ENCODE data around the gene ELL.
A peak's percentile ranks its signal among the peaks of the same experiment; 100 is the strongest.

ELL gene

DNA sequence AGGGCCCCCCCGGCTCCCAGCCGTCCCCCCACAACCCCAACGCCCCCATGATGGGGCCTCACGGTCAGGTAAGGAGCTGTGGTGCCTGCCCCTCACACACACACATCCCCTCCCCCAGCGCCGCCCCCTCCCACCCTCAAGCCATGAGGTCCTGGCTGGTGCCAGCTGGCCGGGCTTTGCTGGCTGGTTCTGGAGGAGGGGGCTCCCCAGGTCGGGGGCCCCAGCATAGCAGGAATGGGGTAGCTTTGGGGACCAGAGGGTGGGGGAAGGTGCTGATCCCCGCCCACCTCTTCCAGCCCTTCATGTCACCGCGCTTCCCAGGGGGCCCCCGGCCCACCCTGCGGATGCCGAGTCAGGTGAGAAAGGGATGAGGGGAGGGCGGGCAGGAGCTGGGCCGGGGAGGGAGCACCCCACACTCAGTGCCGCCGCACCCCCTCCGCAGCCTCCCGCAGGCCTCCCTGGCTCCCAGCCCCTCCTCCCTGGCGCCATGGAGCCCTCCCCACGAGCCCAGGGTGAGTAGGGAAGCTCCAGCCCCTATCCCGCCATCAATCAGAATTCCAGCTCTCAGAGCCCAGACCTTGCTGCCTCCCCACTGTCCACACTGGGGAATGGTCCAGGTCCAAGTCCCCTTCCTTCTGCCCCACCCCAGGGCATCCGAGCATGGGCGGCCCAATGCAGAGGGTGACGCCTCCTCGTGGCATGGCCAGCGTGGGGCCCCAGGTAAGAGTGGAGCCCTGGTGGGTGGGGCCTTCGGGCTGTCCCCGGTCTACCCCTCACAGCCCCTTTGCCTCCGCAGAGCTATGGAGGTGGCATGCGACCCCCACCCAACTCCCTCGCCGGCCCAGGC, 90.3 kb downstream of the ELL start:
- DNase-seq = no peak

DNA sequence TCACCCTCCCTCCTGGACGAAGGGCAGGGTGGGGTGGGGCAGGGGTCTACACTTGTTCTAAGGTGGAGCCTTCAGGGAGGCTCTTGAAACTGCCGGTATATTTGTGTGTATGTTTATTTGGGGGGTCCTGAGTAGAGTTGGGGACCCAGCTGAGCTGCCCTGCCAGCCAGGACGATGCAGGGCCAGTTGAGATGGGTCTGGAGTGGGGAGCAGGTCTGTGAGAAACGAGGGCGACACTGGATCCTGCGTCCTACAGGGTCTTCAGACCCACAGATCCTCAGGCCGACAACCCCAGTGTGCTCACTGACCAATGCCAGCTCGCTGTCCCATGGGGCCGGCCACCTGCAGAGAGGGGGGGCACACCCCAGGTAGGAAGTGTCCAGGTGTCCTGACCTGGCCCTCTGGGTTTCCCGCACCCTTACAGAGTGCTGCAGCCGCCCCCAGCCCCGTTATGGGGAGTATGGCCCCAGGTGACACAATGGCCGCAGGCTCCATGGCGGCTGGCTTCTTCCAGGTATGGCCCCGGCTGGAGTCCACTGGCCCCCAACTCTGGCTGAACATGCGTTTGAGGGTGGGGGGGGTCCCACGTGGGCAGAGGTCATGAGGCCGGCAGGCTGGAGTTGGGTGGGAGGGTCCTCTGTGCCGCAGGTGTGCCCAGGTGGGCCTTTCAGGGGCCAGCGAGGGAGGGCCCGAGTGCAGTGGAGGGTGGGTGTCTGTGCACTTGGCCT, 91.3 kb downstream of the ELL start:
- no peak for DNase-seq

- no peak for DNase-seq
Measured at GRCh38 chr19:18429717-18430416, 92.0 kb downstream of the ELL start.

DNA sequence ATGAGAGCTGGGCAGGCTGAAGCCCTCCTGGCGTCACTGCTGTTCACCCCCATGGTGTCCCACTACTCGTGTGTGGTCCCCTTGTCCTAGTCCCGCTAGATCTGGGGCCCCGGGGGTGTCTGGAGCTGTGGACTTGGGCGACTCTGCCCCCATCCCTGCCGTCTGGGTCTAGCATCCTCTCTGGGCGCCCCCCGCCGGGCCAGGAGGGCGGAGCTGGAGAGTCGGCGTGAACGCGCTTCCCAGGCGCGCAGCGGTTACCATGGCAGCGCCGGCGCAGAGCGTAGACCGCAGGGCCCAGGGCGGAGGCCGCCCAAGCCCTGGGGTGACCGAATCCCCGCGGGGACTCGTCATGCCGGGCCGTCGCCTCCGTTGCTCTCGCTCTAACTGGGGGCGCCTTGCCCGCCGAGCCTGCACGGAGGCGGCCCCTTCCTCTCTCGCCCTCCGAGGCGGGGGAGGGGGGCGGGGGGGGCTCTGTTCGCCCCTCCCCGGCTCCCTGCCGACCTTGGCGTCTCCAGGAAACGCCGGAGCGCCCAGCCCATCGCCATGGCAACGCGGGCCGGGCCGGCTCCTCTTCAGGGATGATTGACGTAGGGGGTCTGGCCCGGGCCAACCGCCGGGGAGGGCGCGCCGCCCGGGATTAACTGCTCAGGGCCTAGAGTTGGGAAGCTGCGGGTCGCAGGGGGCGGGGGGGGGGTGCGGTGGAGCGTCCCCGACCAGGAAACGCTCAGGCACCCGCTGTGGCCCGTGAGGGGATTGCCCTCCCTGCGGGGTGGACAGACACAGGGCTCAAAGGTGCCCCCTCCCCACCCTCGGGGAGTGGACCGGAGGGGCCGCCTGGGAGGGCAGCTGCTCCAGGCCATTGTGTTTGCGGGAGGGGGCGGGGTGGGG, 92.8 kb downstream of the ELL start:
- DNase-seq = peak; percentile 75 to 86 (median 78)

DNA sequence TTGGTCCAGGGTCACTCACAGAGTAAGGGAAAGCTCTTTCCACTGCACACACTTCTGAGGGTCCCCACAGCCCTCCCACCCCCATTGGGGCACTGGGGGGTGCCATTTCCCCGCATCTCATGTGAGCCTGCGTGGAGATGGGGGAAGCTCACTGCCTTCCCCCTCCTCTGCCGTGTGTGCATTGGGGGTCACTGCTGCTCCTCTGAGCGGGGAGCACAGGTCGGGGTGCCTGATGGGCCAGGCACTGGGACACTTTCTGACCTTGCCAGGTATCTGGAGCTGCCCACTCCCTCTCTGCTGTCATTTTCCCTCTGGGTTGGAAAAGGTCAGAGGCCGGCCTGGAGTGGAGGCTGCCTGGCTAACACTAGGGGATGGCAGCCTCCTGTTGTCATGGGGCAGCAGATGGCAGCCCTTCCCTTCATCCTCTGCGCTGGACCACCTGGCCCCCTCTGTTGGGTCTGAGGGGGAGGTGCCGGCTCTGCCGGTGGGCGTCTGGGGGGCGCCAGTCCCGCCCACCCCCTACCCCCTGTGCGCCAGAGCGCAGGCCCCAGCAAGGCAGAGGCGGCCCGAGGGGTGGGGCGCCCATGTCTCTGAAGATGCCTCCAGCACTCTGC, 93.6 kb downstream of the ELL start:
- no peak for DNase-seq

- DNase-seq = no peak
Measured at GRCh38 chr19:18427743-18428113, 94.1 kb downstream of the ELL start.

DNA sequence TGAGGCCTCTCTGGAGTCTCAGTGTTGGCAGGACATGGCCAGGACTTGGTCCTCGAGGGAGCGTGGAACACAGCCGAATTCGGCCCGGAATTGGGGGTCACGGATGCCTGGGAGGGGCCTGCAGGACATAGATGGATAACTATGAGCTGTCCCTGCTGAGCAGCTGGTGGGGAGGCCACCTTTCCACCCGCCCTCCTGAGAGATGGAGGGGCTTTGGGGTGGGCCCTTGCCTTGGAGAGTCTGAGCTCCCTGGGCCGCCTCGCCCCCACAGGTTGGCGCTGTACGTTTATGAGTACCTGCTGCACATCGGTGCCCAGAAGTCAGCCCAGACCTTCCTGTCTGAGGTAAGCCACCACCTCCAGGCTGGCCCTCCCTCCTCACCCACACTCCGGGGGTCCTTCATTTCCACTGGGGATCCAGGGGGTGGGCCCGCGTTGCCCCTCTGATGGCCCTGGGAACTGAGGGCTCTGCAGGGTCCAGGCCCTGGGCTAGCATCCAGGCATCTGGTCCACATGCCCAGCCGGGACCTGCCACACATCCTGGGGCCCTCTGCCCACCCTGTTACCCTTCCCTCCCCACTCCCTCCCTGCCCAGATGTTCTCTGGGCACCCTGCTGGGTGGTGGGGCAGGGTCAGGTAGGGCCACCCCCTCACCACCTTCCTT, 94.7 kb downstream of the ELL start:
- no peak for DNase-seq

- DNase-seq = no peak
Measured at GRCh38 chr19:18426416-18426767, 95.5 kb downstream of the ELL start.

DNA sequence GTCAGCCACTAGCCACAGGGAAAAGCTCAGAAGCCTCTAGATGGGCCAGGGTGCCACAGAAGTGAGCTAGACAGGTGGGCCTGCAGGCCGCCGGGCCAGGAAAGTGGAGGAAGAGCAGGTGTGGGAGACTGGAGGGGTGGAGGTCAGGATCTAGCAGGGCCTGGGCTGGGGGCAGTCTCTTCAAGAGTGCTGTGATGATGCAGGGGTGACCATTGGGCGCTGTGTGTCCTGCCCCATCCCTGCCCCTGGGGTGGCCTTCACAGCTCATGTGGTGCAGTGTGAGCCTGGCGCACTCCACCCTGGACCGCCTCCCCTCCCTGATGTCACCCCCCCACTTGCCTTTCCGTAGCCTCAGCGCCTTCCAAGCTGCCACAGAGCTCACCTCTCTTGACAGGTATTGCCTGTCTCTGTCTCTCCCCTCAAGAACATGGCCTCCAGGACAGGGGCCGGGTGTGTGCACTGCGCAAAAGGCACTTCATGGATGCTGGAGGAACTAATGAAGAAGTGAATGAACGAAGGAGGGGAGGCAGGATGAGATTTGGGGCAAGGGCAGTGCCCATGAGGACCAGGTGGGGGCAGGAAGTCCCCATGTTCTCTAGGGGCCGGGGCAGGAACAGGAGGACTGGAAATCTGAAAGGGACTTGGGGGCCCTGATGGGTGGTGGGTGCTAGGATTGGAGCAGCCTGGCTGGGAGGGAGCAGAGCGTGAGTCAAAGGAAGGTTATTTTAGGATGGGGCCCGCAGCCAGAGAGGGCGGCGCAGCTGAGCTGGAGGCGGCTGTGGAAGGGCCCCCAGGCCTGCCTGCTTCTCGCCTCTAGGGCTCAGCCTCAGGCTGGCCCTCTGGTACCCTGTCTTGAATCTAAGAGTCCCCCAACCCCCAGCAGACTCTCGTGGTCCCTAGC, 96.1 kb downstream of the ELL start:
- no peak for DNase-seq

- no peak for DNase-seq
Measured at GRCh38 chr19:18424890-18425514, 96.9 kb downstream of the ELL start.

DNA sequence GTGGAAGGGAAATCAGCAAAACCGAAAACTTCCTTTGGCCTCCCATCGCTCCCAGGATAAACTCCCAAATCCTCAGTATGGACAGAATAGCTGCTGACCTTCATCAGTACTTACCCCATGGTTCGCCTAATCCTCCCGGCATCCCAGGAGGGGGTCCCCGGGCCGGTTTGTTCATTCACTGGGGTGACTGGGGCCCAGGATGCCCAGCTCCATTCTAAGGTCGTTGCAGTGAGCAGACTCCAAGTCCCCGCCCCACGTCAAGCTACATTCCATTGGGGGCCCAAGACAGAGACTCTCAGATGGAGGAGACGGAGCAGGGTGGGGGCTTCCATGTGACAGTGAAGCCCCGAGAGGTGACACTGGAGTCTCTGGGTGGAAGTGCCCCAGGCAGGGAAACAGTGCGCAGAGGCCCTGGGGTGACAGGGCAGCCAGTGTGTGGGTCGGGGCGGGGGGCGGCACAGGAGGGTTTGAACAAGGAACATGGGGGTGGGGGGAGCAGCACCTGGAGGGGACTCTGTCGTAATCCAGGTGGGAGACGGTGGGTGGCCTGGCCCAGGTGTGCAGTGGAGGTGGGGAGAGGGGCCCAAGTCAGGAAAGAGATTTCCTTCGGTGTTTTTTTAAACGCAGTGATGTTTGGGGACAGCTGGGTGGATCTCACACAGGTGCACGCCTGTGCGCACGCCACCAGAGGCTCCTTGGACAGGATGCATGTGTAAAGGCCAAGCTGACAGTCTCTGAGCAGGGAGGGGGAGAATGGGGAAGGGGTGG, 97.6 kb downstream of the ELL start:
- no peak for DNase-seq

DNA sequence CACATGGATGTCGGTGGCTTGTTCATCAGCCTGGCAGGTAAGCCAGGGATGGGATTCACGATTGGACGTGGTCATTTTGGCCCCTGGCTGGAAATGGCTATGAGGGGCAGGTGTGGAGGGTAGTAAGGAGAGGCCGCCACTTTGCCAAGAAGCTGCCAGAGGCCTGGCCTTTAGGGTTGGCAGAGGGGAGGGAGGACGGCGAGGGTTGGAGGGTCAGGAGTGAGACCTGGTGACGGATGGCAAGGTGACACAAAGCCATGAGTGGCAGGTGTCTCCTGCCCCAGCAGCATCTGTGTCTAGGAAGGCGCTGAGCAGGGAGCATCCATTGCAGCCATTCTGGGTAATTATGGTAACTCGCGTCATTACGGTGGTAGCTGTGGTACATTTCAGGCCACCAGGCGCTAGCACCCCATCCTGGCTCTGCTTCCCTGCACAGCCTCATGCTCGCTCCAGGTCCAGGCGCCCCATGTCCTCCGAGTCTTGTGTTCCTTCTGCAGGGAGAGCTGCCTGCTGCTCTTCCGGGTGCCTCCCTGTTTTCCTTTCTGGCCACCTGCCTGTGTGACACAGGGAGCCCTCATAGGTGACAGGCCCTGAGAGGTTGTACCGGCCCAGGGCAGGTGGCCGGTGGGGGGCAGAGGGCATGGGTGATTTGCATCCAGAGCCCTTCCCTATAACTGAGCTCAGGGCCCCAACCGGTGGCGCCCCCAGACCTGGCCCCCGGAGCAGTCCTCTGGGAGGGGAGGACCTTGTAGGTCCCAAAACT, 98.4 kb downstream of the ELL start:
- DNase-seq = no peak

- DNase-seq = no peak
Measured at GRCh38 chr19:18422530-18423191, 99.2 kb downstream of the ELL start.

GRCh38 chr19:18421371-18421959, 100.4 kb downstream of the ELL start:
- DNase-seq = no peak

- no peak for DNase-seq
Measured at GRCh38 chr19:18420930-18421329, 100.9 kb downstream of the ELL start.

- DNase-seq = peak in 1 of 3 donors; percentile 42
Measured at GRCh38 chr19:18419699-18420460, 102.0 kb downstream of the ELL start.

DNA sequence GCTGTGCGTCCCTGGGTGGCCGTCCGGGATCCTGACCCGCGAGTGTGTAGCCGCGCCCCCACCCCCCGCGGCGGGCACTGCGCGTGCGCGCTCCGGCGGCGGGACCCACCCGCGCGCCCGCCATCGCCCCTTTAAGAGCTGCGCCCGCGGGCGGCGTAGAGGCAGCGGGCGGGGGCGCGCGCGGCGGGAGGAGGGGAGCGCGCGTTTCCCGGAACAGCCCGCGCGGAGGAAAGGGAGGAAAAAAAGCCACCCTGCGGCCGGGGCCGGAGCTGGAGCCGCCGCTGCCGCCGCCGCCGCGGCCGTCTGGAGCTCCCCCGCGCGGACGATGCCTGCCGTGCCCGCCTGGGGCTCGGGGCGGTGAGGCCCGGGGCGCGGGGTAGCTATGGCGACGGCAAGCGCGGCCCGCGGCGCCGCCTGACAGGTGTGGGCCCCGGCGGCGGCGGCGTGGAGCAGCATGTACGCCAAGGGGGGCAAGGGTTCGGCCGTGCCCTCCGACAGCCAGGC, 102.6 kb downstream of the ELL start, which contains the start of gene SSBP4:
Gene SSBP4 (plus strand): TSS at position 204 of the 504 bp plus-strand sequence. CDS start 251 bp downstream, at position 455.
- peak; percentile 85 to 93 (median 86) for DNase-seq
